ENCODE results near the gene OTOS. TPM values are rescaled to one million over a fixed set of nuclear protein-coding genes. Genes with fewer than 3 reads are reported as not detected.

Gene OTOS
- total RNA-seq, 2 donors from 2014 or later, result not detected

DNA sequence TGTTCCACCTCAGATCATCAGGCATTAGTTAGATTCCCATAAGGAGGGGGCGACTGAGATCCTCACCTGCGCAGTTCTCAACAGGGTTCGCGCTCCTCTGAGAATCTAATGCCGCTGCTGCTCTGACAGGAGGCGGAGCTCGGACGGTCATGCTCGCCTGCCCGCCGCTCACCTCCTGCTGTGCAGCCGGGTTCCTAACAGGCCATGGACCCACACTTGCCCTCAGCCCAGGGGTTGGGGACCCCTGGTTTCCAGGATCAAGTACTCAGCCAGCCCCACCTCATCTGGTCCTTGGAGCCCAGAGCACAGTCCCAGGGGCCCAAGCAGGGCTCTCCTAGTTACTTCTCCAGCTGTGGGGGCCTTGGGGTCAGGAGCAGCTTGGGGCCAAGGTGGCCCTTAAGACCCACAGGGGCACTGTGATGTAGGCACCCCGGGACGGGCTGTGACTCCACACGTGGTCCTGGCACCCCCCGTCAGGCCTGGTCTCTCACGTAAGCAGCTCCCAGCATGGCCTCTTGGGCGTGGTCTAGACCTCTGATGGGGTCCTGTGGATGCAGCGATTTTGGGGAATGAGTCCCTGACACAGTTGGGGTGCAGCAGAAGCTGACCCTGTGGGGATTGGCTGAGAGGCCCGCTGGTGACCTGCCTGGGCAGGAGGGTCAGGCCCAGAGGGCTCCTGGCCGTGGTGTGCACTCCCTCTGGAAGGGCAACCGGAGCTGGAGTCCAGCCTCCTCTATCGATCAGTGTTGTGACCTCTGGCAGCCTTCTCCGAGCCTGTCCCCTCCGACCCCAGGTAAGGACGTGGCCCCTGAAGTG, 28.3 kb upstream of the OTOS start:
- intact Hi-C loops (cut with DNase I), result no loop called here
- no peak for ATAC-seq
- DNase-seq, result no peak

DNA sequence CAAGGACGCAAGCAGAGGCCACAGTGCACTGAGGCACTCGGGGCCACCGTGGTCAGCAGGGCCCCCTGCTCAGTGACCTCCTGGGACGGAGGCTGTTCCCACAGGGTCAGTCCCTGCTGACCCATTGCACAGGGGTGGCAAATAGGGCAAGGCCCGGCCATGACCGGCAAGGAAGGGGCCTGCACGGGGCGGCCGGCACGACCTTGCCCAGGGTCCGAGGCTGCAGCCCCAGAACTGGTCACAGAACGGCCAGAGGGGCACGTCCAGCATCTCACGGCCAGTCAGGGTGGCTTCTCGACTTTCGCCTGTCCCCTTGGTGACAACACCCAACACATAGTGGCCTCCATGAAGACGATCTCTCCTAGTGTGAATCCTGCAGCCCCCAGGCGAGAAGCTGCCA, 27.6 kb upstream of the OTOS start:
- no peak for DNase-seq
- no peak for ATAC-seq
- intact Hi-C loops (cut with DNase I), result no loop called here

DNA sequence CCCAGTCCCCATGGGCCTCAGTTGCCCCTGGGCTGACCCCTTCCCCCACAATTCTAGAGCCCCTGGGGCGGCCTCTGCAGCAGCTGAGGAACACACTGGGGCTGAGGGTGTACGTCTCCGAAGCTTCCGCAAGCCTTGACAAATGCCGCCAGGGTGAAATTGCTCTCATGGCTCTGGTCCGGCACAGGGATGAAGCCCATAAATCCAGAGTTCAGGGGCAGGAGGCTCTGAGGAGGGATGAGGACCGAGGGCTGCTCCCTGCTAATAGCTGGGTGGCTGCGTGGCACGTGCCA, 27.1 kb upstream of the OTOS start:
- intact Hi-C loops (cut with DNase I), result no loop called here
- no peak for ATAC-seq
- DNase-seq, result no peak

DNA sequence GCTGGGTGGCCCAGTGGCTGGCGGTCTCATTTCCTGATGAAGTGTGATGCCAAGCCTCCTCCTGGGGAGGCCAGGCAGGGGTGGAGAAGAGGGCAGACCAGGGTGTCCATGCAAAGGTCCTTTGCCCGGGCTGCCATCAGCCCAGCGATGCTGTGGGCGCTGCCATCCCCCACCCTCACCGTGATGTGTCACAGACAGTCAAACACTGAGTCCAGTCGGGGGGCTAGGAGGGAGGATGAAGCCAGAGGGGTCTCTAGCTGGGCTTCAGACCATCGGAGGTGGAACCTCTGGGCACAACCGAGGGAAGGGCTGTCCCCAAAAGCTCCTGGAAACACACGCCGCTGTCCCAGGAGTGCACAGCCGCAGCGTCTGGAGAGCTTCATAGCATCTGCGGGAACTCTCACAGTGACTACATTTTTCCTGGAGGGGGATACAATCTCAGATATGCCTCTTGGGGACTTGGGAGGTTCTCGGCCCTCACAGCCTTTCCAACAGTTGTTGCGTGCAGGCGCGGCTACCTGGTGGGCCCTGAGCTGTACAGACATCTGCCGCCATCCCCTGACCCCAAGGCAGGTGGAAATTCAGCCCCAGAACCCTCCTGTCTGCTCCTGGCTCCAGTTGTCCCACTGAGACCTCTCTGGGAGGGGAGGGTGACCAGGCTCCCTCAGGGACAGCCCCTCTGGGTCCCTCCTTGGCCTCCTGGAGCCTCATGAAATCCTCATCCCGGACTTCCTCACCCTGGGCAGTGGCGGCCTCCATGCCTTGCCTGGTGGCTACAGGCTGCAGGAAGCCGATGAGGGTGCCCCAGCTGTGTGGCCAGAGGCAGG, 26.5 kb upstream of the OTOS start:
- intact Hi-C loops (cut with DNase I), result no loop called here
- no peak for ATAC-seq
- no peak for DNase-seq

DNA sequence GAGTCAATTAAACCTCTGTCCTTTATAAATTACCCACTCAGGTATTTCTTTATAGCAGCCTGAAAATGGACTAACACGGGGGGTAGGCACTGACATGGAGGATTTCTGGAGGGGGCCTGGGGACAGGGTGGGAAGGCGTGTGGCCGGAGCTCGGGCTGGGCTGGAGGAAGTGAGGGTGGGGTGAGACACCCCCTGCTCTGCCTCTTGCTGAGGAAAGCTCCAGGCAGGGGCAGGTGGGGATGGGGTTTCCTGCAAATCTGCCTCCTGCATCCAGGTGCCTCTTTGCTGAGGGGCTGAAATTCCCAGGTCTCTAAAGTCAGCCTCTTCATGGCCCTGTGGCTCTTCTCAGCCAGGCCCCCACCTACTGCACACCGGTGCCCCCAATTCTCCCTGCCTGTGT, 25.7 kb upstream of the OTOS start:
- DNase-seq (no peak), ATAC-seq (no peak)
- intact Hi-C loops (cut with DNase I), result no loop called here

DNA sequence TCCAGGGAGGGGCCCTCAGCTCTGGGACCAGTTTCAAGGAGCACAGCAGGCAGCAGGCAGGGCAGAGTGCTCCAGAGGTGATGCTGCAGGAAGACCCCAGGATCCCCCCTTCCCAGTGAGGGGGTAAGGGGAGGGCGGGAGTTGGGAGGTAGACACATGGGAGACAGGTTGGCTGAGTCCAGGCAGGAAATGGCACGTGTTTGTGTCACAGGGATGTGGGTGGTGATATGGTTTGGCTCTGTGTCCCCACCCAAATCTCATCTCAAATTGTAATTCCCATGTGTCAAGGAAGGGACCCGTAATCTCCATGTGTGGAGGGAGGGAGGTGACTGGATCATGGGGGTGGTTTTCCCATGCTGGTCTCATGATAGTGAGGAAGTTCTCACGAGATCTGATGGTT, 25.2 kb upstream of the OTOS start:
- intact Hi-C loops (cut with DNase I), result no loop called here
- ATAC-seq (no peak), DNase-seq (no peak)

DNA sequence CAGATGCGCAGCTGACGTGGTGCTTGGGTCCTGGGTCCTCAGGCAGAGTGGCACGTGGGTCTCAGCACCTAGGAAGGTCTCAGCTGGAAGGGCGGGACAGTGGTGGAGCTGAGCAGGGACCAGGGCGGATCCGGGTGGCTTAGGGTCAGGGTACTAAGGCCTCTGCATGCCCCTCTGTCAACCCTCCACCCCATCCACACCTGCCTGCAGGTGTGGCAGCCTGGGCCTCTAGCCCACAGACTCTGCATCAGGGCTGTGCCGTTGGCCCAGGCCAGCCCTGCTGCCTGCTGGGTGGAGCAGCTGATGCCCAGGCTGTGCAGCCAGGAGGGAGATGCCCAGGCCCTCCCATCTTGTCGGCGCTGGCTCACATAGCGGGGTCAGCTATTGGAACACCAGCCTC, 24.6 kb upstream of the OTOS start:
- no peak for ATAC-seq
- intact Hi-C loops (cut with DNase I), result no loop called here

DNA sequence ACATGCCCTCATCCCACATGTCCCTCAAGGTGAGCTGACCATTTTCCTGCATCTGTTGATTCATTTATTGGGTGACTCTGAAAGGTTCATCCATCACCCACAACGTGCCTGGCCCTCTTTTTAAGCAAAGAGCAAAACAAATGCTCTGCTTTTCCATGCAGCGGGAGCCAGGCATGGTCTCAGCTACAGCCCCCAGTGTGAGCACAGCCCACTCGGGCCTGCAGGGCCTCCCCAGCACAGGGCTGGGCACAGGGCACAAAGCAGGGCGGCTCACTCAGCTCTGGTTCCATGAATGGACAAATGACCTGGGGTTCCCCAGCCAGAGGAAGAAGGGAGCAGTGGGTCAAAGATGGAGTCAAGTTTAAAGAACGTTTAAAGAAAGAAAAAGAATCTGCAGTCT, 24.1 kb upstream of the OTOS start:
- intact Hi-C loops (cut with DNase I), result no loop called here
- DNase-seq (no peak), ATAC-seq (no peak)

More for the DNA sequence above, 24.6 kb upstream of the OTOS start:
- DNase-seq, result no peak

DNA sequence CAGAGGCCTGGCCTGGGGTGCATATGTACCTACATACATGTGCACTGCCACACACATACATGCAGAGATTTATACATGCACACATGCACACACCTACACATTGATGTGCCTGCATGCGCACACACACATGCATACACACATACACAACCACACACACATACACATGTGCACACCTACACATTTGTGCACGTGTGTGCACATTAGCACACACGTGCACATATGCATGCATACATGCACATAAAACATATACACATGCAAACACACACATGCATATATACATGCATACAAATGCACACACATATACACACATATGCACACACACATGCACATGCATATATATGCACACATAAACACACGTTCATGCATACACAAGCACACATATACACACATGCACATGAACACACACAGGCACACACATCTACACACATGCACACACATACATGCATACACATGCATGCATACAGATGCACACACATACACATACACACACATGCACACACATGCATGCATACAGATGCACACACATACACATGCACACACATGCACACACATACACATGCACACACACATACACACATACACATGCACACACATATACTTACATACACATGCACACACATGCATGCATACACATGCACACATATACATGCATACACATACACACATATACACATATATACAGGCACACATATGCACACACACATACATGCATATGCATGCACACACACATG, 23.6 kb upstream of the OTOS start:
- ATAC-seq (no peak), DNase-seq (no peak)
- intact Hi-C loops (cut with DNase I), result no loop called here

DNA sequence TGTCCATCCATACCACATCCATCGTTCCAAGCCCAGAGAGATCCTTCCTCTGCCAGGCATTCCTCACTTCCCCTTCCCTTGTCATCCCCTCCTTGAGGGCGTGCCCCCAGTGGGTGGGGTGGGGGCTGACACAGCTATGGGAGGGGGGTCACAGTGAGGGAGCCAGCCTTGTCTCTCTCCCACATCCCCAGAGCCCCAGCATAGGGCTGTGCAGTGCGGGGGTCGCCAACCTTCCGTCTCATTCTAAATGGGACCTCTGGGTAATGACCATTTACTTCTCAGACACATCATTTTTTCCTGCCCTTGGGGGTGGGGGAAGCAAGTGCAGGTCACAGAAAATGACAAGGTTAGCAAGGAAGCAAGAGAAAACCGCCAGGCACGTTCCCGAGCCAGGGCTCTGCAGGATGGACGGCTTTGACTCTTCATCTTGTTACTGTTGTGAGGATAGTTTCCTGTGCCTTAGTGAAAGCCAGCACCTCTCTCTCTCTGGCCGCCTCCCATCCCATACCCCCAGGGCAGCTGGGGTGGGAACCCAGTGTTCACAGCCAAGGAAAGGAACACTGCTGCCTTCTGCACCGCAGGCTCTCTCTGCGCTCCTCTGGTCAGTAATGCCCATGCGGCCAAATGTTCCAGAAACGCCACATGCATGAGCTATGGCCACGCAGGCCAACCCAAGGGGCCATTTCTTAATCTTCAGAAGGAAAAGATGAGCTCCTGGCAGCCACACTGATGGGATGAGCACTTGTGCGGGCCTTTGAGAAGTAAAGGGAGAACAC, 22.7 kb upstream of the OTOS start:
- DNase-seq (no peak), ATAC-seq (no peak)
- intact Hi-C loops (cut with DNase I), result no loop called here

DNA sequence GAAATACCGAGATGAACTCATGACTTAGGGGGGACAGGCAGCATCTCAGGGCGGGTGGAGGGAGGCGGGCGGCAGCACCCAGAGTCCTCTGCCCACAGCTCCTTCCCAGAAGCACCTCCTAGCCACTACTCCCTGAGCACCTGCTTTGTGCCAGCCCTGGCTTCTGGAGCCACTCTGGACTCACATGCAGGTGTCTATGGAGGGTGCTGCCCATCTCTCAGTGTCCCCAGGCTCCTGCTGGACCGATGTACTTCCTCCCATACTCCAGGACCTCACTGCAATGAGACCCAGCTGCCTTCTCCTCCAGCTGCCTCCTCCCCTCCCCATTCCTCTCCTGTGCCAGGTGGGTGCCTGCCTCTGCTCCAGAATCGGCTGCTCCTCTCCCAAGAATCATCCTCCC, 22.1 kb upstream of the OTOS start:
- DNase-seq (no peak), ATAC-seq (no peak)
- intact Hi-C loops (cut with DNase I), result no loop called here

DNA sequence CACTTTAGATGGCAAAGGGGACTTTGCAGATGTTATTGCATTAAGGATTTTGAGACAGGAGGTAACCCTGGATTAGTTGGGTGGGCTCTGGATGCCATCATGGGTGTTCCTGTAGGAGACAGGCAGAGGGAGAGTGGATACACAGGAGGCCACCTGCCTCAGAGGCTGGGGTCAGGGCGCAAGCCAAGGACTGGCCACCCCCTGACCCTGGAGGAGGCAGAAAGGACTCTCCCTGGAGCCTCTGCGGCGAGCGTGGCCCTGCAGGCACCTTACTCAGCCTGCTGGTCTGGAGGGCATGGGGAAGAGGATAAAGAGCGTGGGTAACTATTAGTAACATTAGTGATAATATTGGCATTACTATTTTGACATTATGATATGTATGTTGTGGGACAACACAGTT, 21.6 kb upstream of the OTOS start:
- ATAC-seq (no peak), DNase-seq (no peak)
- intact Hi-C loops (cut with DNase I), result no loop called here

DNA sequence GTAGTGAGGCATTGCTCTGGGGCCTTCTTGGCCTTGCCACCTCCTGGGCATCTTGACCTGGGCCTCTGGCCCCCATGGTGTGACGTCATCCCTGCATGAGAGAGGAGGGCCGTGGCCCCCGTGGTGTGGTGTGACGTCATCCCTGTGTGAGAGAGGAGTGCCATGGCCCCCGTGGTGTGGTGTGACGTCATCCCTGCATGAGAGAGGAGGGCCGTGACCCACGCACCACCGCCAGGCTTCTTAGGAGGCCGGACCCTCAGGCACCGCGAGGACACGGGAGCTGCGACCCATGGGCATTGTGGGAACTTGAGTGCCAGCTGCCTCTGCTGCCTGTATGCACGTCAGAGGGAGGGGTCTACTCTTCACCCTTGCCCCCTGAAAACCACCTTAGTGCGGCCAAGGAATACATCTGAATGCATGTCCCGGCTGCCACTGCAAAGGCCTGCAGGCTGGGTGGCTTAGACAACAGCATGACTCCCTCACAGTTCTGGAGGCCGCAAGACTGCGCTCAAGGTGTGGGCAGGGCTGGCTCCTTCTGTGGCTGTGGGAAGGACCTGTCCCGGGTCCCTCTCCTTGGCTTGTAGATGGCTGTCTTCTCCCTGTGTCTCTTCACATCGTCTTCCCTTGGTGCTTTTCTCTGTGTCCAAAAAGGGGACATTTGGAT, 20.8 kb upstream of the OTOS start:
- intact Hi-C loops (cut with DNase I), result no loop called here
- no peak for ATAC-seq
- DNase-seq, result no peak

DNA sequence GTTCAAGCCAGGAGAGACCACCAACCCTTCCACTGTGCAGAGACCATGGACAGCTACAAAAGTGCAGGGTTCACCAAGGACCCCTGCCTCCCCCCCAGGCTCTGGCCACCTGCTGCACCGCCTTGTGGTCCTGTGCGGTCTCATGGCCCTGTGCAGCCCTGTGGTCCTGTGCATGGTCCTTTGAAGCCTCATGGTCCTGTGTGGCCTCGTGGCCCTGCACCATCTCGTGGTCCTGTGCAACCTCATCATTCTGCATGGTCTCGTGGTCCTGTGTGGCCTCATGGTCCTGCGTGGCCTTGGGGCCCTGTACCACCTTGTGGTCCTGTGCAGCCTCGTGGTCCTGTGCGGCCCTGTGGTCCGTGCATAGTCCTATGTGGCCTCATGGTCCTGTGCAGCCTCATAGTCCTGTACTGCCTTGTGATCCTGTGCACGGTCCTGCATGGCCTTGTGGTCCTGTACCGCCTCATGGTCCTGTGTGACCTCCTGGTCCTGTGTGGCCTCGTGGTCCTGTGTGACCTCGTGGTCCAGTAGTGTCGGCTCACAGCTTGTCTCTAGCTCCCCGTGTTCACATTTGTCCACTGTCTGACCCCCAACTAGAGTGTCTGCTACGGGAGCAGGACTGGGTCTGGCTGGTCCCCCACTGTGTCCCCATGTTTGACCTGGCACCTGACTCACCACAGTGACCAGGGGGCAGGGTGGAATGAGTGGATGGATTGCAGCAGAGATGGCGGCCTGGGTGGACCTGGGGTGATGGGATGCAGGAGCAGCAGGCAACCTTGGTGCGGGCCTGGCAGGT, 20.0 kb upstream of the OTOS start:
- ATAC-seq, result no peak
- no peak for DNase-seq
- intact Hi-C loops (cut with DNase I), result no loop called here

DNA sequence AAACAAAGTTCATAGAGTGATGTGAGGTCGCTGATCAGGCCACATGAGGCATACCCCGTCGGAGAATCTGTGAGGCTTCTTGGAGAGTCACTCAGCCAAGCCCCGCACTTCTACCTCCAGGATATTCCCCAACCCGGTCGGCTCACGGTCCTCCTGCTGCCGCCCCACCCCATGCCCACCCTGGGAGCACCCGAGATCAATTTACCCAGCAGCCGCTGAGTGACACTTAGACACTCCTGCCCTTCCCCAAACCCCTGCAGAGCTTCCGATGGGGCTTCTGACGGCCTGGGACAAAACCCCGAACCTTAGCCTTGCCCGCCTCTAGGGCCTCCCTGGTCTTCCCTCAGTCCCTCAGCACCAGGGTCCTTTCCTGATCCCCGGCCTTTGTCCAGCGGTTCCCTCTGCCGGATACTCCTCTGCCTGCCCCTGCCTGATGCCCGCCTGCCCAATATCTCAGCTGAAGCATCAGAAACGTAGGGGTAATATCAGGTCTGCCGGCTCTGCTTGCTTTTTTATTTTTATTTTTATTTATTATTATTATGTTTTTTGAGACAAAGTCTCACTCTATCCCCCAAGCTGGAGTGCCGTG, 18.9 kb upstream of the OTOS start:
- no peak for DNase-seq
- no peak for ATAC-seq
- intact Hi-C loops (cut with DNase I), result no loop called here

DNA sequence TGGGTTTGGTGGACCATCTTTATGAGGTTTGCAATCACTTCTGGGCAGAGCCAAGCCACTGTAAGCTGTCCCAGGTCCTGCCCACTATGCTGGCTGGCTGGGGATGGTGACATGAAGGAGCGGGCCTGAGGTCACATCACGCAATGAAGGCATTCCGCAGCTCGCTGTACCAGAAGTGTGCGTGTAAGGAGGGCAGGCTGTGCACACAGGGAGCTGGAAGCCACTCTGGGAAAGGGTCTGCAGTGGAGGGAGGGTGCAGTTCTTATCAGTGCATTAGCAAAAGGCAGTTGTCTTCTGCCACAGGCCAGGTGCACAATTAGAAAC, 16.7 kb upstream of the OTOS start:
- ATAC-seq, result no peak
- intact Hi-C loops (cut with DNase I), result no loop called here
- DNase-seq, result no peak

DNA sequence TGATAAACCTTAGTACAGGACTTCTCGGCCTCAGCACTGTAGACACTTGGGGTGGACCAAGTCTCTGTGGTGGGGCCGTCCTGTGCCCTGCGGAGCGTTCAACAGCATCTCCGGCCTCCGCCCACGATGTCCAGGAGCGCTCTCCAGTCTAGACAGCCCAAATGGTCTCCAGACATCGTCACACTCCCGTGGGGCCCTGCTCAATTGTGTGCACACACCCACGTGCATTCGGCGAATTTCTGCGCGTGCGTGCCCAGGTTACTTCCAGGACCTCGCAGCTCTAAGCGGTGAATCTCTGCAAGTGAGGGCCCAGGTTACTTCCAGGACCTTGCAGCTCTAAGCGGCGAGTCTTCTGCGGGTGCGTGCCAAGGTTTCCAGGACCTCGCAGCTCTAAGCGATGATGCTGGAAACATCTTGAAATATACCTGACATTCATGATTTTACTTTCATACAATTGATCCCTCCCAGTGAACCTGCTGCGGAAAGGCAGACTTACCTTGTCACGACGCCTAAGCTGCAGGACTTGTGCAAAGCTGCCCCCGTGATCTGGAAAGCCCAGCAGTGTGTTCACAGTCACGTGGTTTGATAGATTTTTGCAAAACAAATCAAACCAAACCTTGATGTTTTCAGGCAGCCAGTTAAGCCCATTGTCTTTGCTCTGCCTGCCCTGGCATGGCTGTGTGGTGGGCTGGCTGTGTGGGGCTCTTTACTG, 16.1 kb upstream of the OTOS start:
- no peak for DNase-seq
- intact Hi-C loops (cut with DNase I), result no loop called here
- no peak for ATAC-seq

Data from left cardiac atrium (tissue), 4 donors.